Choroid plexus epithelial cell (primary cell): ENCODE measurements around the gene RIPOR3.

Experiments used
- DNase-seq: peaks from one replicate; pipeline ENCODE4 v3.0.0-alpha.2; 2010; ENCODE audit warnings: low read depth
- H3K4me3 ChIP-seq: 2 replicates; pipeline ENCODE4 v1.5.1; 2011; ENCODE audit warnings: low read depth, mild to moderate bottlenecking, control low read depth, low read length, moderate library complexity
- TF ChIP-seq, protein P1 (sequence below): conservative IDR thresholded peaks from 2 replicates; pipeline ENCODE4 v1.5.1; 2011; ENCODE audit warnings: low read depth, mild to moderate bottlenecking, control low read depth, inconsistent platforms, low read length, moderate library complexity

The RIPOR3 gene

DNA sequence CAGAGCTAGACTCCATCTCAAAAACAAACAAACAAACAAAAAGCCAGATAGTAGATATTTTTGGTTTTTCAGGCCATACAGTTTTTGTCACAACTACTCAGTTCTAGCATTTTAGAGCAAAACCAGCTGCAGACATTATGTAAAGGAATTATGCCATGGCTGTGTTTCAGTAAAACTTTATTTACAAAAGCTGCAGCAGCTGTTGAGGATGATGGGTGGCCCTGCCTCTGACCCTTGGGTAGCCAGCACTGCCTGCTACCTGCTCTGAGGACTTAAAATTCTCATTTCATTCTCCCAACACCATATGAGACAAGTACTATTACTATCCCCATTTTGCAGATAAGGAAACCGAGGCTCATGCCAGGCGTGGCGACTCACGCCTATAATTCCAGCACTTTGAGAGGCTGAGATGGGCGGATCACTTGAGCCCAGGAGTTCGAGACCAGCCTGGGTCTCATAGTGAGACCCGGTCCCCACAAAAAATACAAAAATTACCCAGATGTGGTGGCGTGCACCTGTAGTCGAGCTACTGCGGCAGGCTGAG is 56.3 kb downstream of the RIPOR3 start:
- DNase-seq, result no peak
- H3K4me3 ChIP-seq, result no peak overlapping the region
- TF ChIP-seq, protein P1, sequence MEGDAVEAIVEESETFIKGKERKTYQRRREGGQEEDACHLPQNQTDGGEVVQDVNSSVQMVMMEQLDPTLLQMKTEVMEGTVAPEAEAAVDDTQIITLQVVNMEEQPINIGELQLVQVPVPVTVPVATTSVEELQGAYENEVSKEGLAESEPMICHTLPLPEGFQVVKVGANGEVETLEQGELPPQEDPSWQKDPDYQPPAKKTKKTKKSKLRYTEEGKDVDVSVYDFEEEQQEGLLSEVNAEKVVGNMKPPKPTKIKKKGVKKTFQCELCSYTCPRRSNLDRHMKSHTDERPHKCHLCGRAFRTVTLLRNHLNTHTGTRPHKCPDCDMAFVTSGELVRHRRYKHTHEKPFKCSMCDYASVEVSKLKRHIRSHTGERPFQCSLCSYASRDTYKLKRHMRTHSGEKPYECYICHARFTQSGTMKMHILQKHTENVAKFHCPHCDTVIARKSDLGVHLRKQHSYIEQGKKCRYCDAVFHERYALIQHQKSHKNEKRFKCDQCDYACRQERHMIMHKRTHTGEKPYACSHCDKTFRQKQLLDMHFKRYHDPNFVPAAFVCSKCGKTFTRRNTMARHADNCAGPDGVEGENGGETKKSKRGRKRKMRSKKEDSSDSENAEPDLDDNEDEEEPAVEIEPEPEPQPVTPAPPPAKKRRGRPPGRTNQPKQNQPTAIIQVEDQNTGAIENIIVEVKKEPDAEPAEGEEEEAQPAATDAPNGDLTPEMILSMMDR, result no peak

DNA sequence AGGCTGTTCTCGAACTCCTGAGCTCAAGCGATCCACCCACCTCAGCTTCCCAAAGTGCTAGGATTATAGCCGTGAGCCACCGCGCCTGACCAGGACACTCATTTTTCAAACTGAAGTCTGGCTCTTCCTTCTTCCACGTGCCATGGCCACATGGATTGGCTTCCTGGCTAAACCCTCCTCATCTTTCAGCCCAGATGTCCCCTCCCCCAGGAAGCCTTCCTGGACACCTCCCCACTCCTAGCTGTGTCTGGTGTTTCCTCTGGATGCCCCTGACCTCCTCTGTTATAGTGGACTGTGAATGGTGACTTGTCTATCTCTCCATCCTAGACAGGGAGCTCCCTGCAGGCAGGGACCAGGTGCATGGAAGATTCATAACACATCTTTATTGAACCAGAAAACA is 57.2 kb downstream of the RIPOR3 start:
- H3K4me3 ChIP-seq, result no peak overlapping the region
- TF ChIP-seq, protein P1, result no peak
- no peak for DNase-seq

DNA sequence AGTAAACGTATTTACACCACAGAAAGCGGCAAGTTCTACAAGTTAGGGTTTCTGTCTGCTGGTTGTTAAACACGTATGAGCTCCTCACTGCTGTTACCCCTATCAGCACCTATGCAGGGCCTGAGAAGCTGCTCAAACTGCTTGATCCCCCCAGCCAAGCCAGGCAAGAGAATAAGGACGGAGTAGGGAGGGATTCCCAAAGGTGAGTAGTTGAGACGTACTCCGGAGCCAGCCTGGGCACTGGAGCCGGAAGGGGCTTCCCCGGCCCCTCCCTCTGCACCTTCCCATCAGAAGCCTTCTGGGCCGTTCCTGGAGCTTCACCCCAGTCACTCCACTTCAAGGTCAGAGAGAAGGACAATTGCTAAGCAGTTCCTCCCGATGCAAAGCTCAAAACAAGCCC is 58.0 kb downstream of the RIPOR3 start:
- TF ChIP-seq, protein P1, result no peak
- no peak for DNase-seq
- no peak overlapping the region for H3K4me3 ChIP-seq

DNA sequence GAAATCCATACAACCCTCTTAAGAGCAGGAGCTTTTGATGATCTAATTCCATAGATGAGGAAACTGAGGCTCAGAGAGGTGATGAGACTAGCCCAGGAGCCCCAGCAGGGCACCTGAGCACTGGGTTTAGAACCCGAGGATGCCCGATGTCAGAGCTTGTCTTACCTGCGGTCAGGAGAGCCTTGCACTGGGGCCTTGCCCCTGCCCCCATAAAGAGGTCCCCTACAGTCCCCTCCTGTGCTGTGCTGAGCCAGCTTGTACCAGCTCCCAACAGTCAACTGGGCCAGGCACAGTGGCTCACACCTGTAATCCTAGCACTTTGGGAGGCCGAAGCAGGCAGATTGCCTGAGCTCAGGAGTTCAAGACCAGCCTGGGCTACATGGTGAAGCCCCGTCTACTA is 58.6 kb downstream of the RIPOR3 start:
- DNase-seq, result no peak
- TF ChIP-seq, protein P1, result no peak
- no peak overlapping the region for H3K4me3 ChIP-seq

DNA sequence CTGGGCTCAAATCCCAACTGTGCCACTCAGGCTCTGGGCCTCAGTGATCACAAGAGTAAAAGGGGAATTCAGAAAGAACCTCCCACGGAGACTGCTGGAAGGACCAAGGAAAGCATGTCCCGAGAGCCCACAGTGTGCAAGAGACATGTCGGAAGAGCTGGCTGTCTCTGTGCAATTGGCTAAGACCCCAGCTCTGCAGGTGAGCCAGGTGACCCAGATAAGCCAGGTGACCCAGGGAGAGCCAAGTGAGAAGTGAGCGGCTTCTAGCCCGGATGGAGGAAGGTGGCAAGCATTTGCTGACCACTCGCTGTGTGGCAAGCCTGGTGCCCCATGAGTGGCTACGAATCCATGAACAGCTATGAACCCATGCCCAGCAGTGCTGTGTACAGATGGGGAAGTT is 59.1 kb downstream of the RIPOR3 start:
- TF ChIP-seq, protein P1, result no peak
- no peak overlapping the region for H3K4me3 ChIP-seq
- no peak for DNase-seq

DNA sequence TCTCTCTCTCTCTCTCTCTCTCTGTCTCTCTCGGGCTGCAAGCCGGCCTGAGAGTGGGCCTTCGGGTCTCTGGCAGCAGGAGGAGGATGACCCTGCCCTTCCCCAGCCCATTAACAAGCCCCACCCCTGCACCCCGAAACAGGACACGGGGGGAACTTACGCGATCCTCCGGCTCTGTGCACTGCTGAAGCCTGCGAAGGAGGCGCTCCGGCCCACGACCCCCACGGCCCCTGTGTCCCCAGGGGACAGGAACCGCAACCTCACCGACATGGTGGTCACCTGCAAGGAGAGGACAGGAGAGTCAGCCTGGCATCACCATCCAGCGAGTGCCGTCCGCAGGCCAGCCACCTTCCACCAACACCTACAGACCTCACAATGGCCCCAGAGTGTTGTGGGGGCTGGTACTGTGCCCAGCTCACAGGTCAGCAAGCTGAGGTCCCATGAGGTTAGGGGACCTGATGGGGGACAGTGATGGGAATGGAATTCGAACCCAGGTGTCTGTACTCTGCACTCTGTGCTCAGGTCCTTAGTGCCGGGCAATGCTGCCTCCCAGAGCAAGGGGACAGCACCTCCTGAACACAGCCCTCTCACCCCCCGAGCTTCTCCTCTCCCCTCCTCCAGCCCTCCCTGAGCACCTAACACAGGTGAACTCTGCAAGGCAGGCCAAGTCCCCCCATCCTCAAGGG is 60.6 kb downstream of the RIPOR3 start:
- TF ChIP-seq, protein P1, result no peak
- H3K4me3 ChIP-seq, result no peak overlapping the region
- DNase-seq, result no peak

DNA sequence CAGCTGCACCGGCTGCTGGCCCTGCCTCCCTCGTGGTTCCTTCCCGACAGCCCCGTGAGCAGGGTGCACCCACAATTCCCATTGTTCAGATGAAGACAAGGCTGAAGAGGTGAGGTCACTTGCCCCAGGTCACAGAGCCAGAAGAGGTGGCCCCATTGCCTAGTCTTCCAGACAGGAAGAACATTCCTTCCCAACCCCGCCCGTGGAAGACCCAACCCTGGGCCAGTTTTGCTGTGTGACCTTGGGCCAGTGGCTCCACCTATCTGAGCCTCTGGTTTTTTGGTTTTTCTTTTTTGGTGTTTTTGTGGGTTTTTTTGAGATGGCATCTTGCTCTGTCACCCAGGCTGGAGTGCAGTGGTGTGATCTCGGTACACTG is 61.7 kb downstream of the RIPOR3 start:
- TF ChIP-seq, protein P1, result no peak
- DNase-seq, result no peak
- H3K4me3 ChIP-seq, result no peak overlapping the region
